ENCODE data around the gene MRAS.
"Not testable (repeated sequence)": the region's sequence is repeated elsewhere in the genome, so short reads cannot be mapped to it uniquely, and the experiment has no call there.

The MRAS gene

GRCh38 chr3:138450181-138450580 lies 101.8 kb downstream of the MRAS start:
- DNase-seq, result no peak

GRCh38 chr3:138450704-138451424 lies 102.5 kb downstream of the MRAS start:
- DNase-seq, result no peak

- DNase-seq, result no peak
These were observed 103.3 kb downstream of the MRAS start for GRCh38 chr3:138451595-138452162.

- DNase-seq, result no peak
These were observed 104.1 kb downstream of the MRAS start for GRCh38 chr3:138452436-138452835.

- not testable (repeated sequence) for DNase-seq
These were observed 105.6 kb downstream of the MRAS start for GRCh38 chr3:138453940-138454339.
